Chondrocyte (in vitro differentiated cells): ENCODE measurements around the gene DGCR2. TPM values are rescaled to one million over a fixed set of nuclear protein-coding genes. Genes with fewer than 3 reads are reported as not detected.

Experiments
- DNase-seq: peaks from one replicate; pipeline ENCODE4 v3.0.0; 2021; ENCODE audit warnings: mixed read lengths, low spot score
- H3K27ac Mint-ChIP-seq: one replicate; pipeline ENCODE4 v1.8.0; 2021; ENCODE audit warnings: mild to moderate bottlenecking, moderate library complexity, mixed read lengths; ENCODE audit not compliant: unreplicated experiment
- H3K27me3 Mint-ChIP-seq: 2 replicates; pipeline ENCODE4 v1.8.0; 2021; ENCODE audit warnings: low read depth, mixed read lengths
- H3K36me3 Mint-ChIP-seq: 2 replicates; pipeline ENCODE4 v1.8.0; 2021; ENCODE audit warnings: low read depth, mixed read lengths
- H3K4me1 Mint-ChIP-seq: 2 replicates; pipeline ENCODE4 v1.8.0; 2021; ENCODE audit warnings: low read depth, mild to moderate bottlenecking, mixed read lengths
- H3K4me3 Mint-ChIP-seq: one replicate; pipeline ENCODE4 v1.8.0; 2021; ENCODE audit warnings: mild to moderate bottlenecking, moderate library complexity, mixed read lengths; ENCODE audit not compliant: unreplicated experiment
- H3K9me3 Mint-ChIP-seq: 2 replicates; pipeline ENCODE4 v1.8.0; 2021; ENCODE audit warnings: low read depth, mixed read lengths
- total RNA-seq: library from RNA; stranded (reverse); gene quantifications from 3 replicates; pipeline ENCODE4 v1.2.1, GENCODE V29; 2021
- TF ChIP-seq, protein P1 (sequence below): fragments of 200-600 bp; sonication (generic); IDR thresholded peaks from 2 replicates; pipeline ENCODE4 v1.5.0; 2021; ENCODE audit warnings: antibody characterized with exemption, mild to moderate bottlenecking, moderate library complexity

DGCR2 gene
- total RNA-seq, 1 donor from 2014 or later = 45.8 TPM

DNA sequence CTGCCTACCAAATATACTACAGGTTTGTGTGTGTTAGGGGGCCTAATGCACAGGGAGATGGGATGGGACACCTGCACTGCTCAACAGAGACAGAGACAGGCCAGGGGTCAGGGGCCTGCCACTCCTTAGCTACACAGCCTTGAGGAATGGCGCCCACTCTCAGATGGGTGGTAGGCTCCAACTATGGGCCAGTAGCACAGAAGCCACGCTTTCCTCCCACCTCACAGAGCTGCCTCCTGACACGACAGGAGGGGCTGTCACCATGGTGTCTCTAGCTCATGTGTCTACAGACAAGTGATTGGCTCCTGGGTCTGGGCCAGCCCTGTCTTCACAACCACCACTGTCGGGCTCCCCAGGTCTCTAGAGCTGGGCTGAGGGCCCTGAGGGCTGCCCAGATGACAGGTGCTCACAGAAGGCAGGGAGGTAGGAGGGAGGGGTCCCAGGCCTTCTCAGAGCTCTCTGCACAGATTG lies 81.8 kb downstream of the DGCR2 start:
- no peak overlapping the region for H3K27ac Mint-ChIP-seq
- DNase-seq = no peak
- no peaks in the 10 kb centered on the region for H3K9me3 Mint-ChIP-seq
- H3K27me3 Mint-ChIP-seq = no peaks in the 10 kb centered on the region
- TF ChIP-seq, protein P1, sequence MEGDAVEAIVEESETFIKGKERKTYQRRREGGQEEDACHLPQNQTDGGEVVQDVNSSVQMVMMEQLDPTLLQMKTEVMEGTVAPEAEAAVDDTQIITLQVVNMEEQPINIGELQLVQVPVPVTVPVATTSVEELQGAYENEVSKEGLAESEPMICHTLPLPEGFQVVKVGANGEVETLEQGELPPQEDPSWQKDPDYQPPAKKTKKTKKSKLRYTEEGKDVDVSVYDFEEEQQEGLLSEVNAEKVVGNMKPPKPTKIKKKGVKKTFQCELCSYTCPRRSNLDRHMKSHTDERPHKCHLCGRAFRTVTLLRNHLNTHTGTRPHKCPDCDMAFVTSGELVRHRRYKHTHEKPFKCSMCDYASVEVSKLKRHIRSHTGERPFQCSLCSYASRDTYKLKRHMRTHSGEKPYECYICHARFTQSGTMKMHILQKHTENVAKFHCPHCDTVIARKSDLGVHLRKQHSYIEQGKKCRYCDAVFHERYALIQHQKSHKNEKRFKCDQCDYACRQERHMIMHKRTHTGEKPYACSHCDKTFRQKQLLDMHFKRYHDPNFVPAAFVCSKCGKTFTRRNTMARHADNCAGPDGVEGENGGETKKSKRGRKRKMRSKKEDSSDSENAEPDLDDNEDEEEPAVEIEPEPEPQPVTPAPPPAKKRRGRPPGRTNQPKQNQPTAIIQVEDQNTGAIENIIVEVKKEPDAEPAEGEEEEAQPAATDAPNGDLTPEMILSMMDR = no peak
- no peak overlapping the region for H3K4me3 Mint-ChIP-seq
- no peaks in the 10 kb centered on the region for H3K4me1 Mint-ChIP-seq
- peaks cover 23% of the 10 kb centered on the region for H3K36me3 Mint-ChIP-seq

DNA sequence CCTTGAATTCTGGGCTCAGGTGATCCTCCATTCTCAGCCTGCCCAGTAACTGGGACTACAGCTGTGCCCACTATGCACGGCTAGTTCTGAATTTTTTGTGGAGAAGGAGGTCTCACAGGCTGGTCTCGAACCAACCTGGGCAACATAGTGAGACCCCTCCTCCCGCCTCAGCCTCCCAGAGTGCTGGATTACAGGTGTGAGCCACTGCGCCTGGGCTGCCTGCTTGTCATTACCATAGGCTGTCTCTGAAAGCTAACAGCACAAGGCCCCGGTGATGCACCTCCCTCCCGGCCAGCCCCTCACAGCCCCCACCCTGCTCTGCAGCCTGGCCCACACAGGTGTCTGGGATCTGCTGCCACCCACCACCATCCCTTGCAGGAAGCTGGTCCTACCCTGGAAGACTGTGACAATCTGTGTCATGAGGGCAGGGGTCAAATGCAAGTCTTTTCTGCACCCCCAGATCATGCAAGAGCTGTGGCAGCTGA lies 82.4 kb downstream of the DGCR2 start:
- peaks cover 18% of the 10 kb centered on the region for H3K36me3 Mint-ChIP-seq
- no peaks in the 10 kb centered on the region for H3K27me3 Mint-ChIP-seq
- no peaks in the 10 kb centered on the region for H3K4me1 Mint-ChIP-seq
- H3K27ac Mint-ChIP-seq = no peak overlapping the region
- H3K4me3 Mint-ChIP-seq = no peak overlapping the region
- TF ChIP-seq, protein P1 = no peak
- DNase-seq = no peak
- H3K9me3 Mint-ChIP-seq = no peaks in the 10 kb centered on the region

DNA sequence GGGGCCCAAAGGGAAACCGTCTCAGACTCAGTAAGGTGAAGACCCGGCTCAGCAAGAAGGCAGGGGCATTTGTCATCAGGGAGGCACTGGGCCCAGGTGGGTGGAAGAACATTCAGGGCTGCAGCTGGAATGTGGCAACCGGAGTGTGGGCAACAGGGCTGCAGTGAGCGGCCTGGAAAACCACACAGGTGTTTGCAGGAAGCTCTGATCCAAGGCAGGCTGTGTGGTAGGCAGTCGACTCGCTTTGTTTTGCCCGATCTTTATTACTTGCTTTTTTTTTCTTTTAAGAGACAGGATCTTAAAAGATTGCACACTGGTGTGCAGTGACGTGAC lies 82.8 kb downstream of the DGCR2 start:
- DNase-seq = no peak
- H3K36me3 Mint-ChIP-seq = peaks cover 17% of the 10 kb centered on the region
- TF ChIP-seq, protein P1 = no peak
- H3K27ac Mint-ChIP-seq = no peak overlapping the region
- no peak overlapping the region for H3K4me3 Mint-ChIP-seq
- H3K4me1 Mint-ChIP-seq = no peaks in the 10 kb centered on the region
- no peaks in the 10 kb centered on the region for H3K9me3 Mint-ChIP-seq
- no peaks in the 10 kb centered on the region for H3K27me3 Mint-ChIP-seq

DNA sequence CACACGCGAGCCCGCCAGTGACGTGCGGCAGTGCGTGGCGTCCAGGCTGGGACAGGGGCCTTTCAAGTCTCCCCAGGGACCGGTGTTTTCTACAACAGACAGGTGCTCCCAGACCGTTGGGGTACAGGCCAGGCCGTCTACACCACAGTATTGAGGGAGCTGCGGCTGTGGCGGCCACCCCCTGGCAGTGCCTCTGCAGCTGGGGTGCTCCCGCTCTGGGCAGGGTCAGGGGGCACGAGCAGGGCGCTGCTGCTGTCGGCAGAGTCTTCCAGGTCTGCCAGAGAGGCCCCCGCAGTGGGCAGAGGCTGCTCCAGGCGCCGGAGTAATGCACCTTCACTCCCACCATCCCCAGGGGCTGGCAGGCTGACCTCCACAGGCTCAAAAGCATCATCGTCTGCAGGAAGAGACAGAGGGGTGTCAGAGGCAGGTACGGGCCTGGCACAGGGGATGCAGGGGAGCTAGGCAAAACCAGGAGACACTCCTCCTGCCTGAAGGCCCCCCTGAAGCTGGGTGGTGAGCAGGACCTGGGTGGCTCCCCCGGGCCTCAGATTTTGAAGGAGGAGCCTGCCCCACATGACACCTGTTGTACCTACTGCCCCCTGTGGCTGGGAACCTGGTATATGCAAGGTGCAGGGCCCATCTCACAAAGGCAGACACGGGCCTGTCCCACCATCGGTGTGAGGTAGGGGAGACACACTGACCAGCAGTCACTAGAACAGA lies 83.3 kb downstream of the DGCR2 start:
- no peak overlapping the region for H3K4me3 Mint-ChIP-seq
- peaks cover 15% of the 10 kb centered on the region for H3K36me3 Mint-ChIP-seq
- DNase-seq = no peak
- no peak overlapping the region for H3K27ac Mint-ChIP-seq
- H3K27me3 Mint-ChIP-seq = no peaks in the 10 kb centered on the region
- no peaks in the 10 kb centered on the region for H3K4me1 Mint-ChIP-seq
- TF ChIP-seq, protein P1 = no peak
- no peaks in the 10 kb centered on the region for H3K9me3 Mint-ChIP-seq

DNA sequence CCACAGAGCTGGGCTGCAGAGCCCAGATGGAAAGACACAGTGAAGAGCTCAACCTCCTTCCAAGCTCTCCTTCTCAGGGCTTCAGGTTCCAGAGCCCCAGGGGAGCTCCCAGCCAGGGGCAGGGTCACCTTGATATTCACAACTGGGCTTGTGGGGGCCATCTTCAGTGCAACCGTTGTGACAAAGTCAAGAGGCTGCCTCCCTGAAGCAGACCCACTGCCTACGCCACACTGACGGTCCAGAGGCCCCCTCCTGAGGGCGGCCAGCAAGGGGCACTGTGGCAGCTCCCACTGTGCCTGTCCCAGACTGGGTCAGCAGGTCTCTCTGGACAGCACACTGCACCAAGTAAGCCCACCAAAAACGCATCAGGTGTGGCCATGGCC lies 84.1 kb downstream of the DGCR2 start:
- H3K4me1 Mint-ChIP-seq = no peaks in the 10 kb centered on the region
- no peak for DNase-seq
- no peaks in the 10 kb centered on the region for H3K9me3 Mint-ChIP-seq
- no peak overlapping the region for H3K27ac Mint-ChIP-seq
- TF ChIP-seq, protein P1 = no peak
- H3K36me3 Mint-ChIP-seq = peaks cover 15% of the 10 kb centered on the region
- no peaks in the 10 kb centered on the region for H3K27me3 Mint-ChIP-seq
- no peak overlapping the region for H3K4me3 Mint-ChIP-seq
